GM23338 (cell line): ENCODE measurements around the gene TNK2. TPM values are rescaled to one million over a fixed set of nuclear protein-coding genes. Genes with fewer than 3 reads are reported as not detected.

Experiments used
- ATAC-seq: fragments of 200-7000 bp; cut with Tn5 transposase; 3 replicates; pipeline ENCODE4 v1.9.1; 2020
- DNase-seq: peaks from one replicate; pipeline ENCODE4 v3.0.0-alpha.2; 2015; ENCODE audit warnings: low spot score
- H2AFZ ChIP-seq: fragments of 200-600 bp; sonication (generic); 2 replicates; pipeline ENCODE4 v1.8.0; 2016; ENCODE audit warnings: antibody characterized with exemption, mild to moderate bottlenecking, moderate library complexity
- H3F3A ChIP-seq: fragments of 200-600 bp; sonication (generic); replicated peaks from 2 replicates; pipeline ENCODE4 v1.8.0; 2017; ENCODE audit warnings: antibody characterized with exemption, mixed run types, low read depth
- H3K27ac ChIP-seq: fragments of 200-600 bp; sonication (generic); 2 replicates; pipeline ENCODE4 v1.6.1; 2016; ENCODE audit warnings: low read depth
- H3K27me3 ChIP-seq: fragments of 200-600 bp; sonication (generic); 2 replicates; pipeline ENCODE4 v1.8.0; 2016; ENCODE audit warnings: mild to moderate bottlenecking, mixed run types, moderate library complexity; ENCODE audit not compliant: insufficient read depth
- H3K36me3 ChIP-seq: fragments of 200-600 bp; sonication (generic); 2 replicates; pipeline ENCODE4 v1.8.0; 2016; ENCODE audit warnings: mild to moderate bottlenecking; ENCODE audit not compliant: insufficient read depth
- H3K4me1 ChIP-seq: fragments of 200-600 bp; sonication (generic); 2 replicates; pipeline ENCODE4 v1.8.0; 2016; ENCODE audit warnings: mild to moderate bottlenecking, moderate library complexity; ENCODE audit not compliant: insufficient read depth
- H3K4me2 ChIP-seq: fragments of 200-600 bp; sonication (generic); 2 replicates; pipeline ENCODE4 v1.7.1; 2017; ENCODE audit warnings: mixed run types
- H3K4me3 ChIP-seq: fragments of 200-600 bp; sonication (generic); 2 replicates; pipeline ENCODE4 v1.6.1; 2016; ENCODE audit warnings: mixed run types
- H3K79me2 ChIP-seq: fragments of 200-600 bp; sonication (generic); replicated peaks from 2 replicates; pipeline ENCODE4 v1.8.0; 2017; ENCODE audit warnings: mild to moderate bottlenecking; ENCODE audit not compliant: insufficient read depth
- H3K9me2 ChIP-seq: fragments of 200-600 bp; sonication (generic); 2 replicates; pipeline ENCODE4 v1.8.0; 2017; ENCODE audit not compliant: insufficient read depth
- H4K20me1 ChIP-seq: fragments of 200-600 bp; sonication (generic); replicated peaks from 2 replicates; pipeline ENCODE4 v1.8.0; 2017; ENCODE audit warnings: mild to moderate bottlenecking; ENCODE audit not compliant: insufficient read depth
- H3K27ac Mint-ChIP-seq: 2 replicates; pipeline ENCODE4 v1.8.0; 2020; ENCODE audit warnings: inconsistent platforms, mild to moderate bottlenecking, moderate library complexity, mixed read lengths
- H3K27me3 Mint-ChIP-seq: 3 replicates; pipeline ENCODE4 v1.8.0; 2022; ENCODE audit warnings: low read depth, mild to moderate bottlenecking, moderate library complexity, mixed read lengths, inconsistent platforms; ENCODE audit not compliant: insufficient read depth, poor library complexity
- H3K36me3 Mint-ChIP-seq: 3 replicates; pipeline ENCODE4 v1.8.0; 2021; ENCODE audit warnings: low read depth, mild to moderate bottlenecking, inconsistent platforms, moderate library complexity, mixed read lengths
- H3K4me1 Mint-ChIP-seq: 3 replicates; pipeline ENCODE4 v1.8.0; 2020; ENCODE audit warnings: mild to moderate bottlenecking, inconsistent platforms, mixed read lengths
- H3K4me3 Mint-ChIP-seq: 3 replicates; pipeline ENCODE4 v1.8.0; 2021; ENCODE audit warnings: moderate library complexity, mild to moderate bottlenecking, inconsistent platforms, mixed read lengths
- H3K9me3 Mint-ChIP-seq: 3 replicates; pipeline ENCODE4 v1.8.0; 2020; ENCODE audit warnings: moderate library complexity, mild to moderate bottlenecking, inconsistent platforms, mixed read lengths
- CTCF ChIP-seq, 2 experiments: fragments of 200-600 bp in 1 of 2; sonication (generic) in 1 of 2; conservative IDR thresholded peaks; 2 replicates each; pipeline versions ENCODE4 v1.5.1 to v1.6.1; 2016 to 2017; ENCODE audit warnings: antibody characterized with exemption in 2 of 2, low read depth in 2 of 2, mild to moderate bottlenecking in 2 of 2, moderate library complexity in 1 of 2
- ETS1 ChIP-seq: IDR thresholded peaks from 2 replicates; pipeline ENCODE4 v1.6.1; 2016; ENCODE audit warnings: antibody characterized with exemption
- EZH2 ChIP-seq: fragments of 200-600 bp; sonication (generic); IDR thresholded peaks from one replicate; pipeline ENCODE4 v1.8.0; 2017; ENCODE audit warnings: antibody characterized with exemption, mild to moderate bottlenecking, low read depth; ENCODE audit not compliant: unreplicated experiment
- EZH2phosphoT487 ChIP-seq: fragments of 200-600 bp; sonication (generic); IDR thresholded peaks from one replicate; pipeline ENCODE4 v1.8.1; 2018; ENCODE audit warnings: antibody characterized with exemption; ENCODE audit not compliant: unreplicated experiment
- JUNB ChIP-seq: IDR thresholded peaks from one replicate; pipeline ENCODE4 v1.6.1; 2016; ENCODE audit warnings: antibody characterized with exemption; ENCODE audit not compliant: unreplicated experiment
- POLR2AphosphoS5 ChIP-seq: IDR thresholded peaks from 2 replicates; pipeline ENCODE4 v1.6.1; 2016; ENCODE audit warnings: antibody characterized with exemption, low read depth
- REST ChIP-seq: IDR thresholded peaks from one replicate; pipeline ENCODE4 v1.6.1; 2018; ENCODE audit warnings: antibody characterized with exemption; ENCODE audit not compliant: unreplicated experiment
- ZNF331 ChIP-seq: fragments of 250-450 bp; sonication (Bioruptor Pico); IDR thresholded peaks from 2 replicates; pipeline ENCODE4 v1.5.0; 2020; ENCODE audit warnings: low read depth, mild to moderate bottlenecking, moderate library complexity
- polyA plus RNA-seq: library from polyadenylated mRNA; unstranded; fragments of >200 nt; fragmentation: Nextera tagmentation; extraction: Ambion mirVana; gene quantifications from 2 replicates; pipeline ENCODE4 v1.2.1, GENCODE V29; 2016
- total RNA-seq: library from RNA; depleted of rRNA; stranded (reverse); fragments of >200 nt; shearing (Covaris generic); gene quantifications from 2 replicates; pipeline ENCODE4 v1.2.3, GENCODE V29; 2014

Gene TNK2
- total and polyA plus RNA-seq, 2 experiments from 2014 or later = 10.0 to 22.5 TPM

GRCh38 chr3:195859846-195860411, 48.4 kb downstream of the TNK2 start (continued):
- TF ChIP-seq EZH2phosphoT487 (no peak), ZNF331 (CRISPR knock-in tag) (no peak), POLR2AphosphoS5 (no peak)

- Histone ChIP-seq H3K9me2 (no peaks in the 10 kb centered on the region), H3K4me2 (0 out of 2 replicates have a peak overlapping the region, but pooled peaks have one; percentile 21), H3K79me2 (no peaks in the 10 kb centered on the region), H3K36me3 (no peaks in the 10 kb centered on the region), H3K27me3 (no peaks in the 10 kb centered on the region), H3K4me1 (peaks cover 4% of the 10 kb centered on the region; the same call in 1 of the 2 replicates), H3K27ac (peak overlapping the region; percentile 57; the same call in 1 of the 2 replicates), H3F3A (peaks cover 3% of the 10 kb centered on the region; the same call in 1 of the 2 replicates), H4K20me1 (no peaks in the 10 kb centered on the region), H2AFZ (peak overlapping the region; percentile 83), H3K4me3 (no peak overlapping the region)
- peak overlapping the region; percentile 41; the same call in 2 of the 3 replicates for H3K4me3 Mint-ChIP-seq
- ATAC-seq (peak; percentile 58), DNase-seq (peak; percentile 89)
- H3K4me1 Mint-ChIP-seq = peaks cover 17% of the 10 kb centered on the region
- no peaks in the 10 kb centered on the region for H3K9me3 Mint-ChIP-seq
- H3K27me3 Mint-ChIP-seq = peaks cover 14% of the 10 kb centered on the region
- no peak for TF ChIP-seq ZNF331 (CRISPR knock-in tag)
- TF ChIP-seq CTCF (conservative IDR thresholded peaks at IDR 0.05; ENCODE audit: low read depth in 2 of 2) = peak; percentile 97 to 98
- no peak for TF ChIP-seq EZH2
- no peak for TF ChIP-seq ETS1
- no peak for TF ChIP-seq JUNB
- H3K27ac Mint-ChIP-seq = peak overlapping the region; percentile 32
- H3K36me3 Mint-ChIP-seq = no peaks in the 10 kb centered on the region
Measured at GRCh38 chr3:195859061-195859845, 49.1 kb downstream of the TNK2 start.

GRCh38 chr3:195856410-195857084, 51.8 kb downstream of the TNK2 start:
- Histone ChIP-seq H3K27ac (no peak overlapping the region), H3K4me3 (no peak overlapping the region), H3K36me3 (no peaks in the 10 kb centered on the region), H3F3A (no peaks in the 10 kb centered on the region; the same call in 1 of the 2 replicates), H3K9me2 (no peaks in the 10 kb centered on the region), H3K79me2 (no peaks in the 10 kb centered on the region), H4K20me1 (no peaks in the 10 kb centered on the region), H3K4me1 (no peaks in the 10 kb centered on the region), H2AFZ (no peak overlapping the region), H3K27me3 (no peaks in the 10 kb centered on the region), H3K4me2 (no peak overlapping the region)
- Mint-ChIP-seq H3K36me3 (no peaks in the 10 kb centered on the region), H3K9me3 (no peaks in the 10 kb centered on the region), H3K27me3 (peaks cover 12% of the 10 kb centered on the region), H3K4me1 (peaks cover 18% of the 10 kb centered on the region), H3K4me3 (no peak overlapping the region), H3K27ac (no peak overlapping the region)
- ATAC-seq = no peak
- DNase-seq = no peak
- TF ChIP-seq REST = no peak
